ENCODE results near the gene ARID4B.

Gene ARID4B

DNA sequence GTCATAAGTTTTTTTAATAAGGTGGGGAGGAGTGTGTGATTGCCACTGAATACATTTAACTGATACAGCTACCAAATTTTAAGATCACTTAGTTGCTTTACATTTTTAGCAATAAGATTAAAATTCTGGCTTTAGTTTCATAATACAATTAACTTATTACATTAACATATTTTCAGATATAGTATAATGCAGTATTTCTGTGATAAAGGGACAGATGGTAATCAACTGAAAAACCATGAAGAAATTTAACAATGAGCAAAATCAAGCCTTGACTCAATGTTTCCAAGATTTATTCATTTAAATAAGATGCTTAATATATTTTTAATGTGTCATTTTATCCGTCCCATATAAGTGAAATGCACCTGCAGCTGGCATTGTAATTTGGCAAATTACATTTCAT, 203.3 kb downstream of the ARID4B start:
- Histone ChIP-seq H3K27me3 (ENCODE audit: low read length) (no peaks in the 10 kb centered on the region), H3K27ac (ENCODE audit: low read depth, low read length) (no peak overlapping the region), H3K9ac (ENCODE audit: low read length) (no peak overlapping the region), H3K4me2 (ENCODE audit: low read depth, low read length, poor library complexity, severe bottlenecking) (peak overlapping the region; percentile 25), H3K9me2 (replicated peaks; ENCODE audit: insufficient read depth, low read length) (no peaks in the 10 kb centered on the region), H3K36me3 (ENCODE audit: low read length) (peaks cover 27% of the 10 kb centered on the region), H3K79me2 (ENCODE audit: insufficient read depth, low read length) (peaks cover 90% of the 10 kb centered on the region), H3K4me3 (ENCODE audit: insufficient read depth, low read length, poor library complexity, severe bottlenecking) (no peak overlapping the region), H2AFZ (ENCODE audit: low read depth, low read length, severe bottlenecking) (no peak overlapping the region), H3K9me3 (ENCODE audit: insufficient read depth, low read length) (no peaks in the 10 kb centered on the region), H3F3A (ENCODE audit: insufficient read depth) (0 out of 2 replicates have a peak, but pooled peaks cover 15% of the 10 kb centered on the region), H4K20me1 (ENCODE audit: low read depth, low read length) (peaks cover 38% of the 10 kb centered on the region)
- no peak for TF ChIP-seq EZH2phosphoT487 (conservative IDR thresholded peaks at IDR 0.05; ENCODE audit: low read length)
- TF ChIP-seq, protein P1, sequence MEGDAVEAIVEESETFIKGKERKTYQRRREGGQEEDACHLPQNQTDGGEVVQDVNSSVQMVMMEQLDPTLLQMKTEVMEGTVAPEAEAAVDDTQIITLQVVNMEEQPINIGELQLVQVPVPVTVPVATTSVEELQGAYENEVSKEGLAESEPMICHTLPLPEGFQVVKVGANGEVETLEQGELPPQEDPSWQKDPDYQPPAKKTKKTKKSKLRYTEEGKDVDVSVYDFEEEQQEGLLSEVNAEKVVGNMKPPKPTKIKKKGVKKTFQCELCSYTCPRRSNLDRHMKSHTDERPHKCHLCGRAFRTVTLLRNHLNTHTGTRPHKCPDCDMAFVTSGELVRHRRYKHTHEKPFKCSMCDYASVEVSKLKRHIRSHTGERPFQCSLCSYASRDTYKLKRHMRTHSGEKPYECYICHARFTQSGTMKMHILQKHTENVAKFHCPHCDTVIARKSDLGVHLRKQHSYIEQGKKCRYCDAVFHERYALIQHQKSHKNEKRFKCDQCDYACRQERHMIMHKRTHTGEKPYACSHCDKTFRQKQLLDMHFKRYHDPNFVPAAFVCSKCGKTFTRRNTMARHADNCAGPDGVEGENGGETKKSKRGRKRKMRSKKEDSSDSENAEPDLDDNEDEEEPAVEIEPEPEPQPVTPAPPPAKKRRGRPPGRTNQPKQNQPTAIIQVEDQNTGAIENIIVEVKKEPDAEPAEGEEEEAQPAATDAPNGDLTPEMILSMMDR (IDR thresholded peaks at IDR 0.05; ENCODE audit: insufficient read depth, low read length, poor library complexity, severe bottlenecking), result no peak

DNA sequence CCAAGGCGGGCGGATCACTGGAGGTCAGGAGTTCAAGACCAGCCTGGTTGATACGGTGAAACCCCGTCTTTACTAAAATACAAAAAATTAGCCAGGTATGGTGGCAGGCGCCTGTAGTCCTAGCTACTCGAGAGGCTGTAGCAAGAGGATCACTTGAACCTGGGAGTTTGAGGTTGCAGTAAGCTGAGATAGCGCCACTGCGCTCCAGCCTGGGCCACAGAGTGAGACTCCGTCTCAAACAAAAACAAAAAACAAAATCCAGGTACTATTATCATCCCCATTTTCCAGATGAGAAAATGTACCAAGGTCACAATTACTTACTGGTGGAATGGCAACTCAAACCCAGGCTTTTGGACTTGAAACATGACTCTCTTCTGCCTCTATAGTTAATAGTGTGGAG, 203.9 kb downstream of the ARID4B start:
- no peak overlapping the region for H3K27ac ChIP-seq (ENCODE audit: low read depth, low read length)
- H3F3A ChIP-seq (ENCODE audit: insufficient read depth), result 0 out of 2 replicates have a peak, but pooled peaks cover 11% of the 10 kb centered on the region
- no peaks in the 10 kb centered on the region for H3K9me2 ChIP-seq (replicated peaks; ENCODE audit: insufficient read depth, low read length)
- no peak overlapping the region for H3K4me3 ChIP-seq (ENCODE audit: insufficient read depth, low read length, poor library complexity, severe bottlenecking)
- H4K20me1 ChIP-seq (ENCODE audit: low read depth, low read length), result peaks cover 41% of the 10 kb centered on the region
- no peaks in the 10 kb centered on the region for H3K27me3 ChIP-seq (ENCODE audit: low read length)
- H3K79me2 ChIP-seq (ENCODE audit: insufficient read depth, low read length), result peaks cover 94% of the 10 kb centered on the region
- no peak overlapping the region for H3K9ac ChIP-seq (ENCODE audit: low read length)
- H2AFZ ChIP-seq (ENCODE audit: low read depth, low read length, severe bottlenecking), result no peak overlapping the region
- no peak for TF ChIP-seq EZH2phosphoT487 (conservative IDR thresholded peaks at IDR 0.05; ENCODE audit: low read length)
- TF ChIP-seq, protein P1 (IDR thresholded peaks at IDR 0.05; ENCODE audit: insufficient read depth, low read length, poor library complexity, severe bottlenecking), result no peak
- no peaks in the 10 kb centered on the region for H3K9me3 ChIP-seq (ENCODE audit: insufficient read depth, low read length)
- H3K36me3 ChIP-seq (ENCODE audit: low read length), result peaks cover 33% of the 10 kb centered on the region
- no peak overlapping the region for H3K4me2 ChIP-seq (ENCODE audit: low read depth, low read length, poor library complexity, severe bottlenecking)

DNA sequence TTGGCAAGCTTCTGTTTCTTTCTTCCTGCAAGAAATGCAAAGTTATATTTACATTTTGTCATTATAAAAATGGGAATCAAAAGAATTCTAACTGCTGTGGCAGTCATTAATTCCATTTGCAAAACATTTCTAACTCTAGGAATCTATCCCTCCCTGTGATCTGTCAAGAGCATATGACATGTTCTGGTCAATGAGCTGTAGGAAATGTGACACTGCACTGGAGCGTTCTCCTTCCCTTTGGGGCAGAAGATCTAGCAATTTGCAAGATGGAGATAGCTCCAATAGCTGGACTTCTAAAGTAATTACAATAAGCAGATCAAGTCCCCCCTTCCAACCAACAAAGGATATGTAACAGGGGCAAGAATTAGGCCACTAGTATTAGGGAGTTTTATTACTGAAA, 205.6 kb downstream of the ARID4B start:
- TF ChIP-seq EZH2phosphoT487 (conservative IDR thresholded peaks at IDR 0.05; ENCODE audit: low read length), result no peak
- TF ChIP-seq, protein P1 (IDR thresholded peaks at IDR 0.05; ENCODE audit: insufficient read depth, low read length, poor library complexity, severe bottlenecking), result no peak
- Histone ChIP-seq H3K27me3 (ENCODE audit: low read length) (no peaks in the 10 kb centered on the region), H3K9ac (ENCODE audit: low read length) (no peak overlapping the region), H3K36me3 (ENCODE audit: low read length) (peaks cover 43% of the 10 kb centered on the region), H3K9me2 (replicated peaks; ENCODE audit: insufficient read depth, low read length) (no peaks in the 10 kb centered on the region), H3K4me2 (ENCODE audit: low read depth, low read length, poor library complexity, severe bottlenecking) (no peak overlapping the region), H3K27ac (ENCODE audit: low read depth, low read length) (no peak overlapping the region), H3K4me3 (ENCODE audit: insufficient read depth, low read length, poor library complexity, severe bottlenecking) (no peak overlapping the region), H3K9me3 (ENCODE audit: insufficient read depth, low read length) (no peaks in the 10 kb centered on the region), H3K79me2 (ENCODE audit: insufficient read depth, low read length) (peaks cover 98% of the 10 kb centered on the region), H3F3A (ENCODE audit: insufficient read depth) (0 out of 2 replicates have a peak, but pooled peaks cover 11% of the 10 kb centered on the region), H4K20me1 (ENCODE audit: low read depth, low read length) (peaks cover 48% of the 10 kb centered on the region), H2AFZ (ENCODE audit: low read depth, low read length, severe bottlenecking) (no peak overlapping the region)
